ELF-1 (cell line): ENCODE data around the gene SMARCC2.
A peak's percentile ranks its signal among the peaks of the same experiment; 100 is the strongest.

Experiments
- DNase-seq: peaks from one replicate; pipeline ENCODE4 v3.0.0-alpha.2; 2016; ENCODE audit warnings: low read depth, low spot score

The SMARCC2 gene

DNA sequence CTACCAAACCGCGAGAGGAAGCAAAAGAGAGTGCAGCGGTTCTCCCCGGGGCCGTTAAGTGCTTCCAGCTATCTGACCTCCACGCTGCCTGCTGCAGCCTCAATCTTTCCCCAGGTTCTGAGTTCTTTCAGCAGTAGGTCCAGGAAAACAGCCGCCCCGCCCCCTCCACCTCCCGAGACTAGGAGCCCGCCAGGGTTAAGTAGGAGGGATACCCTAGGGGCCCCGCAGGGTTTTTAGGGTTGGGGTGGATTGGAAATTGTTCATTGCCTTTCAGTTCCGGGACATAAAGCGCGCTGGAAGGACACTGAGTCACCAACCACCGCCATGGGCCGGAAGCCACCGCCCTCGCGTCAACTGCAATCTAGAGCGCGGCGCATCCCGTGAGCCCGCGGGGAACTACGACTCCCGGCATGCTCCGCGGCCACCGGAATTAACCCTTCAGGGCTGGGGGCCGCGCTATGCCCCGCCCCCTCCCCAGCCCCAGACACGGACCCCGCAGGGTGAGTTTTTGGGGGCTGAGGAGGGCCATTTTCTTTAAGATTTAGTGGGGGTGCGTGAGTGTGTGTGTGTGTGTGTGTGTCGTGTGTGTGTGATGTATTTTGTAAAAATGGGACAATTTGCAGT is 37.0 kb downstream of the SMARCC2 start, which contains the start of gene MYL6B:
Gene MYL6B, plus strand, starts transcription at position 456 of the 624 bp plus-strand sequence. CDS start 1,332 bp downstream, outside the sequence.
- peak; percentile 93 for DNase-seq

DNA sequence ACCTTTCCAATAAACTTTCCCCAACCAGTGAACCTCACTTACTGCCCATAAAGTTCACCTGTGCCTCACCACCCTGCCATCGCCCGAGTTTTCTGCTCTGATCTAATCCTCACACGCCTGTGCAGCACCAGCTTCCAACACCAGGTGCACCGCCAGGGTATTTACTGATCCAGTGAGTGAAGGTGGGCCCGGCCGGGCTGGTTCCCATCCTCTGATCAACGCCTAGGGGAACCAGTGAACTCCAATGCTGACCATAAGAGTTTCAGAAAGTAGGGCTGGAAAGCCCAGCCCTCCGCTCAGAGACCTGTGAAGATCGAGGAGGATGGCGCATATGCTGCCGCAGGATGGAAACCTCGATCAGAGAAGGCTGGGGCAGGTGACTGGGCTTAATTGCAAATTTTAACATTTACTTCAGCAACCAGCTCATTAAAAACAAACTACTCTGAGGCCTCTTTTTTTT is 37.6 kb downstream of the SMARCC2 start:
- peak; percentile 82 for DNase-seq

DNA sequence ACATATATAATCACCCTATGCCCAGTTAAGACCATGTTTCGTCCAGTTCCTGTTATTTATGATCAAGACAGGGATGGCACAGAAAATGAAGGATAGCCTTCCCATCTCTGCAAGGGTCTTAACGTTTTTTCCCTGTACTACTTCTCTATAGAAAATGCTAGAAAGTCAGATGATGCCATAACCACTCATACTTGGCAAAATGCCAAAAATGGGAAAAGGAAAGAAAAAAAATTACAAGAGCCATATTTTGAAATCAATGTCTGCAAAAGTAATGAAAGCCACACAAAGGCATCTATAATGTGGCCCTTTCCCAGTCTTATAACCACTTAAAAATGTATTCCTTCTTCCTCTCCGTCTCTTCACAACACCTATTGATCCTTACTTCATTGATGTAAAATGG is 38.7 kb downstream of the SMARCC2 start:
- DNase-seq: no peak

DNA sequence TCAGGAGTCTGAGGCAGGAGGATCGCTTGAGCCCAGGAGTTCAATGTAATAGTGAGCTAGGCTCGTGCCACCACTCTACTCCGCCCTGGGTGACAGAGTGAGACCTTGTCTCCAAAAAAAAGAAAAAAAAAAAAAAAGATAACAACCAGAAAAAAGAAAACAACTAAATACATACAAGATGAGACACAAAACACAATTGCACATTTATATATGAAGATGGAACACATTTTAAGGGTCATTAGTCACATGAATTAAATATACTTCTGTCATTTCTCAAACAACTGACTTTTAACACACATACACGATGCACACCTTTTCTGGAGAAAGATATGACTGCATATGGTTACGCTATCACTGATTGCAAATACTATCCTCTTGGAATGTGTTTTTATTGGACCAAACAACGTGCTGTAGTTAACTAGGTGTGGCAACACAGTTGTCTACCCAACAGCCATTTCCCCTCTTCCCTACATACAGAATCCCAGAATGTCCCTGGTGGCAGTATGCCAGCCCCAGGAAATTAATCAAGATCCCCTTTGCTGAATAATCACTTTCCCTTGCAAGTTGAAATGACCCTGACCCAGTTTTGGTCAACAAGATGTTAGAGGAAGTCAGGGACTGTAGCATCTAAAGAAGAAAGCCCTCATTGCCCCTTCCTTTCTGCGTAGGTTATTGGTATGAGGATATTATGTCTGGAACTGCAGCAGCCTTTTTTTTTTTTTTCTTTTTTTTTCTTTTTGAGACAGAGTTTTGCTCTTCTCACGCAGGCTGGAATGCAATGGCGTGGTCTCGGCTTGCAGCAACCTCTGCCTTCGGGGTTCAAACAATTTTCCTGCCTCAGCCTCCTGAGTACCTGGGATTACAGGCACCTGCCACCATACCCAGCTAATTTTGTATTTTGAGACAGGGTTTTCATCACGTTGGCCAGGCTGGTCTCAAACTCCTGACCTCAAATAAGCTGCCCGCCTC is 42.5 kb downstream of the SMARCC2 start:
- DNase-seq: no peak

DNA sequence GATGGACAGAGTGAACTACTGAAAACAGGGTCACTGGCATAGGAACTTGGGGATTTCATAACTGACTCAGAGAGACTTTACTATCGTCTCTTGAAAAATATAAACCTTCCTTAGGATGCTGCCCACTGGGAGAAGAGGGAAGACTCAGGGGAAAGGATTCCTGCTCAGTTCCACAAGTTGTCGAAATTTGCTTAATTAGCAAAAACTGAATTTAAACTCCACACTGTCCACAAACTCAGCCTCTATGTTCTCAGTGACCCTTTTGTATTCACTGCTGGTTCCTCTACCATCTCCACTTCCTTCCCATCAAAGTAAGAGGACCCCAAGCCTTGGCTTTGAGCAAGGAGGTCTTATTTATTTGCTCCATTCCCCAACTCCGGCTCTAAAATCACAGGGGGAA is 44.1 kb downstream of the SMARCC2 start:
- no peak for DNase-seq

DNA sequence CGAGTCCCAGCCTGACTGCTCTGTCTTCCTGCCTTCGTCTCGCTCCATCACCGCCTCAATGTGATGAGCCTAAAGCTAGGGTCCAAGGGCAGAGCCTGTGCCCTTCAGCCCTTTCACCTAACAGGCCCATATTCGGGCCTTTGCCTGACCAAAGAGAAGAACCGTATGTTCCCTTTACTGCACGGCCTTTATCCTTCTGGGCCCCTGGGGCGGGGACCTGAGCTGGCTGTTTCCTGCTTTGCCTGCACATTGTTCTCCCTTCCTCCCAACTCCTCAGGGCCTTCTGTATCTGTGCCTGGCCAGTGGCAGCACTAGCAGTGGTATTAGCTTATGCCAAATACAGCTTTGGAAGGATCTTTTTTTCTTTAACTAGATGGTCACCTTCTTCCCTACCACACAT is 45.4 kb downstream of the SMARCC2 start:
- no peak for DNase-seq

DNA sequence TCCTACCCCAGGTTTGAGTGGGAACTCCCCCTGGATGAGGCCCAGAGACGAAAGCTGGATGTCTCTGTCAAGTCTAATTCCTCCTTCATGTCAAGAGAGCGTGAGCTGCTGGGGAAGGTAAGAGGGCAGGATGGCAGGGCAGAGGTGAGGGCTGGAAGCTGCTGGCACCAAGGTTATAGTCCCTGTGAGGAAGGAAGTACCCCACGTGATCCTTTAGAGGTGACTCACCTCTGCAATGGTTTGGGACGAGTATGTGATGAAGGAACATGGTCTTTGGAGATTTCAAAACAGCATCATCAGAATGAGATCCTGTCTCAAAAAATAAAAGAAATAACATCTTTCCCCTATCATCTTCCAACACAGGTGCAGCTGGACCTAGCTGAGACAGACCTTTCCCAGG is 46.1 kb downstream of the SMARCC2 start:
- no peak for DNase-seq

DNA sequence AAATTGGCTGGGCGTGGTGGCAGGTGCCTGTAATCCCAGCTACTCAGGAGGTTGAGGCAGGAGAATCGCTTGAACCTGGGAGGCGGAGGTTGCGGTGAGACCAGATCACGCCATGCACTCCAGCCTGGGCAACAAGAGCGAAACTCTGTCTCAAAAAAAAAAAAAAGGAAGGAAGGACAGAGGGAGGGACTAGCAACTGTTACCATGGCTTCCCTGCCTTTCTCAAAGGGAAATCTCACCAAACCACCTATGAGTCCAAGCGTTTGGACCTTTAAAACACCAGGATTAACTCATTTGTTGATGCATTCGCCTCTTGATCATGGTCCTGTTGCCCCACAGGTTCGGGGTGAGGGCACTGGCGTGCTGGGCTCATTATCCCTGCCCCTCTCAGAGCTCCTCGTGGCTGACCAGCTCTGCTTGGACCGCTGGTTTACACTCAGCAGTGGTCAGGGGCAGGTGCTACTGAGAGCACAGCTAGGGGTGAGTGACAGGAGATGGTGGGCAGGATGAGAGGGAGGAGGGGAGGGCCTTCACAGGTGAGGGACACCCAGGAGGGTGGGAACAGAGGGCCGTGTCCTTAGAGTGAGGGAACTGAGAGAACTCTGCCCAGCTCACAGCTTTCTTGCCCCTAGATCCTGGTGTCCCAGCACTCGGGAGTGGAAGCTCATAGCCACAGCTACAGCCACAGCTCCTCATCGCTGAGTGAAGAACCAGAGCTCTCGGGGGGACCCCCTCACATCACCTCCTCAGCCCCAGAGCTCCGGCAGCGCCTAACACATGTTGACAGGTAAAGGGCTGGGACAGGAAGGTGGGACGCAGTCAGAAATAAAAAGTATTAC is 47.1 kb downstream of the SMARCC2 start:
- no peak for DNase-seq

DNA sequence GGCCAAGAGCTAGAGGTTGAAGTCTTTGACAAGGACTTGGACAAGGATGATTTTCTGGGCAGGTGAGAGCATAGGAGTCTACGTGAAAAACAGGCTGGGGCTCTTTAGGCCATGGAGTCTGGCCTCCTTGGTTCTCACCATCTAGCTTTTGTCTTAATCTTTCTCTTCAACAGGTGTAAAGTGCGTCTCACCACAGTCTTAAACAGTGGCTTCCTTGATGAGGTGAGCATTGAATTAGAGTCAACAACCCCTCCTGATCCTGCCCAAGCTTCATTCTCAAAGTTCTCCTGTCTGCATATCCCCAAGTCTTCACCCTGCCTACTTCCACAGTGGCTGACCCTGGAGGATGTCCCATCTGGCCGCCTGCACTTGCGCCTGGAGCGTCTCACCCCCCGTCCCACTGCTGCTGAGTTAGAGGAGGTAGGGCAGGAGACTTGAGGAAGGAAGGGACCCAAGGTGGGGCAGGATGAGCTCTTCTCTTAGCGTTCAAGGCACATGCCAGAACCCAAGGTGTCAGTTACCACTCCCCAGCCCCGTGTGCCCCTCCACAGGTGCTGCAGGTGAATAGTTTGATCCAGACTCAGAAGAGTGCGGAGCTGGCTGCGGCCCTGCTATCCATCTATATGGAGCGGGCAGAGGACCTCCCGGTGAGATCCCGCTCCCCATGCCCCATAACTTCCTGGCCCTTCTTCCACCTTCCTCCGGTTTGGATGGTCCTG is 51.3 kb downstream of the SMARCC2 start:
- DNase-seq: no peak

DNA sequence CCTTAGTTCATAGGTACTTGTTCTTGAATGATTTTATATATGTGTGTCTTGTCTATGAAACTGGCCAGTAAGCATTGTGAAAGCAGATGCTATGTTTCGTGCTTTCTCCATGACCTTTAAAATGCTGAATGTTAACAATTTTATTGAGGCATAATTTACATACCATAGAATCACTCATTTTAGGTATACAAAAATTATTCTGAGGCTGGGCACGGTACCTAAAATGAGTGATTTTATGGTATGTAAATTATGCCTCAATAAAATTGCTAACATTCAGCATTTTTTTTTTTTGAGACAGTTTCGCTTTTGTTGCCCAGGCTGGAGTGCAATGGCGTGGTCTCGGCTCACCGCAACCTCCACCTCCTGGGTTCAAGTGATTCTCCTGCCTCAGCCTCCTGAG is 54.4 kb downstream of the SMARCC2 start:
- no peak for DNase-seq

DNA sequence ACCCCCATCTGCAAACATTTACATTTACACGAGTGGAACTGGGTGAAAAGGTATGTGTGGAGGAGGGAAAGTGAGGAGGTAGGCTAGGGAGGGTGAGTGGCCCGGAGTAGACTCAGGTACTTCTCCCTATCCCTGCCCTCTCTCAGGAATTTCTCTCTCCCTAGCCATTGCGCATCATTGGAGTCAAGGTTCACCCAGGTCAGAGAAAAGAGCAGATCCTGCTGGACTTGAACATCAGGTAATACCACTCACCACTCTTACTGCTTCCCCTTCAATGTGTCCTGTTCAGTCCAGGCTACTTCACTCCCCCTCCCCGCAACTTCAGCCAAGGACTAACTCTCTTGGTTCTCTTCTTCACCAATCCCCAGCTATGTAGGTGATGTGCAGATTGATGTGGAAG is 58.4 kb downstream of the SMARCC2 start:
- DNase-seq: peak; percentile 10

DNA sequence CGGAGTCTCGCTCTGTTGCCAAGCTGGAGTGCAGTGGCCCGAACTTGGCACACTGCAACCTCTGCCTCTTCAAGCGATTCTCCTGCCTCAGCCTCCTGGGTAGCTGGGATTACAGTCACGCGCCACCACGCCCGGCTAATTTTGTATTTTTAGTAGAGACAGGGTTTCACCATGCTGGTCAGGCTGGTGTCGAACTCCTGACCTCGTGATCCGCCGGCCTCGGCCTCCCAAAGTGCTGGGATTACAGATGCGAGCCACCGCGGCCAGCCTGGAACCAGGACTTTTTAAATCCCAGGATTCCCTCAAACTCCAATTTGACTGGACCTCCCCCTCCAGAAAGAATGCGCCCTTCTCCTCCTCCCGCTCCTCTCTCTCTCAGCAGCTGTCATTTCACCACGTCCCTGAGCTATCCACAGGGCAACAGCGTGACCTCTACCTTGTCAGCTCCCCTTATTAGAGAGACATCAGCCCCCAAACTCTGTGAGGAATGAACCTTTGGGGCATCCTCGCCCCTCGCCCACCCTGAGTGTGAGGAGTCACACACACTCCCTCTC is 59.3 kb downstream of the SMARCC2 start:
- DNase-seq: peak; percentile 28

DNA sequence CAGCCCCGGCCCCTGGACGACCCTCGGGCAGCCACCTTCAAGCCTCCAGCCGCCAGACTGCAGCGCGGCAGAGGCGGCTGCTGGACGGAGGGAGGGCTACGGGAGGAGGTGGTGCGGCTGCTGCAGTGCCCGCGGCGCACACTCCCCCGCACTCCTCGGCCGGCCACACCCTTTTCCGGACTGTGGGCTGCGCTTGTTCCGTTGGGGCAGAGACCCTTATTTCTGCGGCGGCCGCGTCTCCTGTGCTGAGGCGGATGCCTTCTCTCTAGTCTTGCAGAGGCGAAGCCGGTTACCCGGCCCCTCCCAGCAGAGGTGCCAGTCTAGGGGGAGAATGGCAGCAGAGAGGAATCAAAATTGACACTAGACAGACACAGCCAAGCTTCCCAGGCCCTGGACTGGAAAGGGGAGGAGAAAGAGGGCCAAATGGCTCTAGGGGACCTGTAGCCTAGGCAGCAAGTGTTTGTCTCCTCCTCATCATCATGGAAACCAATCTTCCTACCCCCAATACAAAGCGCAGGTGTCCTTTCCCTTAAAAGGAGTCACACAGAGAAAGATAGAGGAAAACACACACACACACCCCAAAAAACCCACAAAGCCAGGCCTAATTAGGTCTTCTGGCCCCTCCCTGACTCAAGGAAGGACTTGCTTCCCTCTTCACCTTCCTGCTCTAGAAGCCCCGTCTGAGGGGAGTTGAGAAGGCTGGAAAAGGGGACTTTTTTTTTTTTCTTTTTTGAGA is 59.9 kb downstream of the SMARCC2 start:
- DNase-seq: peak; percentile 83

DNA sequence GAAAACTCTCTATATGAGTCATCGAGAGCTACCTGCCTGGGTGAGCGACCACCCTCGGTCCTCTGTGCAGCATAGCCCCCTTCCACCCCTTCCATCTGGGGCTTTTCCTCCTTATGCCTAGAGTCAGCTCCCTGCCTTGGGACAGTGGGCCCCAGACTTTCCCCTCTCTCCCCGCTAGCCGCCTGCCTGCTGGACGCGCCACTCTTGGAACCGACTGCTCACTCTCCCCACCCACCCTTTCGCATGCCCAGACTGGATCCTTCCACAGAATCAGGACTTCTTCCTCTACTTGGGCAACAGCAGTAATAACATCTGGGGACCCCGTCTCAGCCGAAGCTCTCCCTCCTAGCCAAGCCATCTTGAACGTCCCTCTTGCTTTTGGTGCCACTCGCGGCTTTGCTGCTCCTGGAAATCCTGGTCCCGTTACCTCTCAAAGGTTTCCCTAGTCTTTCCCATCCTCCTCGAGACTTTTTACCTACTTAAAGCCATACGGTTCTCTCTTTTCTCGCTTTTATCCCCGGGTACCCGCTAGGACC is 60.5 kb downstream of the SMARCC2 start:
- DNase-seq: no peak

DNA sequence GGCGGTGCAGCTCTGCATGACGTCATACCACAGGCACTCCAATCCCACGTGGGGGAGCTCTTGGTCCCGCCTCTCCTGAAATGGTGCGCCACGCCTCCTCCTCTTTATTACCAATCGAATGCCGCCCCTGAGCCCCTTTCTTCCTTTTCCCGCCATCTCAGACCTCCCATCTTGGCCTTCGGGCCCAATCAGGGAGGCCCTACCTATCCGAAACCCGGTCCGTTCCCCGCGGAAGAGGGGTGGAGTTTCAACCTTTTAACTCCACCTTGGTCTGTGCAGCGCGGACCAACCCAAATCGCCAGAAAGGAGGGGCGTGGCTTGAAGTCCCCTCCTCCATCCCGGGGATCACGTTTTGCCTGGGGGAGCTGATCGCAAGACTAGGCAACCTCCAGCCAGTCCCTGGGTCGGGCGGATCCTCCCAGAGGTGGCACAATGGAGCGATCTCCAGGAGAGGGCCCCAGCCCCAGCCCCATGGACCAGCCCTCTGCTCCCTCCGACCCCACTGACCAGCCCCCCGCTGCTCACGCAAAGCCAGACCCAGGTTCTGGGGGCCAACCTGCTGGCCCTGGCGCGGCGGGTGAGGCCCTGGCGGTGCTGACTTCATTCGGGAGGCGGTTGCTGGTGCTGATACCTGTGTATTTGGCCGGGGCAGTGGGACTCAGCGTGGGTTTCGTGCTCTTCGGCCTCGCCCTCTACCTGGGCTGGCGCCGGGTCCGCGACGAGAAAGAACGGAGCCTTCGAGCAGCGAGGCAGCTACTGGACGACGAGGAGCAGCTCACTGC is 61.2 kb downstream of the SMARCC2 start, which contains the start of gene ESYT1:
Gene ESYT1, plus strand, starts transcription at position 380 of the 782 bp plus-strand sequence. Its CDS starts 53 bp downstream, at position 433.
- peak; percentile 100 for DNase-seq

DNA sequence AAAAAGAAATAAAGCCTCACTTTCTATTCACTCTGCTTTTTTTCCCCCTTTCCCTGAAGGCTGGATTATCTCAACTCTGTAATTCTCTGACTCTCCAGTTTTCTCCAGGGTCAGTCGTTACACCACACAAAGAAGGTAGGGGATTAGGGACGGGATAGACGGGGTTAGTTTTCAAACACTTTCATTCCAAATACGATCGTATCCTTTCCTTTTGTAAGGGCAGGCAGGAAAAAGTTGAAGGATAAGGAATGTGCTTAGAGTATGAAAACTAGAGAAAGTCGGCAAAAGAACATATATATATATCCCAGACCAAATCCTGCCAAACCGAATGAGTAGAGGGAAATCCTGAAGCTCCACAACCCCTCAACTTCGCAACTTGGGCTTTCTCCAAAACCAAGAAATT is 61.8 kb downstream of the SMARCC2 start:
- DNase-seq: no peak

DNA sequence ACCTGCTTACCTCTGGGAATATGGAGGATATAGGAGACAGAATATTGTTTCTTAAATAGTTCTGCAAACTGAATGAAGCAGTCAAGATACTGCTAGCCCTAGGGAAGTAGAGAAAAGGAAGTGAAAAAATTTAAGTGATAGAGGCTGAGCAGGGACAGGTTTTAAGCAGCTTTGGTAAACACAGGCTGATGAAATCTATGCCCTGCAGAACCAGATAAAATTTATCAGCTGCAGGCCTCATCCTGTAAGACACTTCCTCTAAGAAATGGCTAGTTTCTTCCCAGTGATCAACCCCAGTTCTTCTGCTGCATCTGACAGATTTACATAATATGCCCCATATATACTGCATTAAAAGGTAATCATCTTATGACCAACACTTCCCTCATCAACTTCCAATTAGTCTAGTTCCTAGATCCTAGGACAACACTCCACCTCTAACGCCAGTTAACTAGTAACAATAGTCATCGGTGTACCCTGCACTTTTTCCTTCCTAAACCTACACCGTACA is 62.5 kb downstream of the SMARCC2 start:
- no peak for DNase-seq

DNA sequence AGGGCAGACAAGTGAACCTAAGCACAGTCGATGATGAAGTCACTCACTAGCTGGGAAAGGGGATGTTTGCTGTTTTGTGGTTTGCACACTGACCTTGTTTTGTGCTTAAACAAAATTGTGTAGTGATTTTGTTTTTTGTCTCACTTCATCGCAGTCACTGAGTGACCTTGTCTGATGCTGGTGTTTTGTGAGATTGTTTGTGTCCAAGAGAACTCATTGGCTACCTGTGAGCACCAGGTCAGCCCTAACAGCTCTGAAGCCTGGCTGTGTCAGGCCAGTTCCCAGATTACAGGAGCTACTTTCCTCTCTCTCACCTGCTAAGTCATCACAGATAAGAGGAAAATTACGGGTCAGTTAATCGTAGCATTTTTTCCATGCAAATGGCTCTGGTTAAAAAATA is 65.2 kb downstream of the SMARCC2 start:
- DNase-seq: no peak

DNA sequence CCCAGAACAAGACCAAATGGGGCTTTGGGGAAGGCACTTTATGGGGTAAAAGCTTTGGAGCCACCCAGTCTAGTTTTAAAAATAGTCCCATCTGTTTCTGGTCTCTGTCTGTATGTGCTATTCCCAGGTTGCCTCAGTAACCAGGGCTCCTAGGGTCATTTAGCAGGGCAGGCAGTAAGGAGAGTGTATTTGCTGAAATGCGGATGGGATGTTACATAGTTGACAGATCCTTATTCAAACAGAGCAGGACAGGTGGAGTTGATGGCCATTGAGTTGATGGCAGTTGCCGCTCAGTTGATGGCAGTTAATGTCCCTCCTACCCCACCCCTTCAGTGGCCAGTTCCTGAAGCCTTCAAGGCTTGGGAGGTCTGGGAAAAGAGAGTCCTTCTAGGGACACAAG is 66.6 kb downstream of the SMARCC2 start:
- no peak for DNase-seq
